Stimulated activated CD4-positive, alpha-beta T cell treated with anti-CD3 and anti-CD28 coated beads, TNF-alpha, amount 100 ng/mL, for 1 hour (primary cell): Measurements from ENCODE around the gene UTF1.

Source experiments
- DNase-seq, 3 donors: peaks; one replicate each; pipeline ENCODE4 v3.0.0-alpha.2; 2020; ENCODE audit warnings: low read depth in 3 of 3, low spot score in 1 of 3

Gene UTF1

GRCh38 chr10:133277993-133278576, 48.1 kb downstream of the UTF1 start:
- no peak for DNase-seq

- DNase-seq = no peak
Measured at GRCh38 chr10:133278577-133279265, 48.7 kb downstream of the UTF1 start.

DNA sequence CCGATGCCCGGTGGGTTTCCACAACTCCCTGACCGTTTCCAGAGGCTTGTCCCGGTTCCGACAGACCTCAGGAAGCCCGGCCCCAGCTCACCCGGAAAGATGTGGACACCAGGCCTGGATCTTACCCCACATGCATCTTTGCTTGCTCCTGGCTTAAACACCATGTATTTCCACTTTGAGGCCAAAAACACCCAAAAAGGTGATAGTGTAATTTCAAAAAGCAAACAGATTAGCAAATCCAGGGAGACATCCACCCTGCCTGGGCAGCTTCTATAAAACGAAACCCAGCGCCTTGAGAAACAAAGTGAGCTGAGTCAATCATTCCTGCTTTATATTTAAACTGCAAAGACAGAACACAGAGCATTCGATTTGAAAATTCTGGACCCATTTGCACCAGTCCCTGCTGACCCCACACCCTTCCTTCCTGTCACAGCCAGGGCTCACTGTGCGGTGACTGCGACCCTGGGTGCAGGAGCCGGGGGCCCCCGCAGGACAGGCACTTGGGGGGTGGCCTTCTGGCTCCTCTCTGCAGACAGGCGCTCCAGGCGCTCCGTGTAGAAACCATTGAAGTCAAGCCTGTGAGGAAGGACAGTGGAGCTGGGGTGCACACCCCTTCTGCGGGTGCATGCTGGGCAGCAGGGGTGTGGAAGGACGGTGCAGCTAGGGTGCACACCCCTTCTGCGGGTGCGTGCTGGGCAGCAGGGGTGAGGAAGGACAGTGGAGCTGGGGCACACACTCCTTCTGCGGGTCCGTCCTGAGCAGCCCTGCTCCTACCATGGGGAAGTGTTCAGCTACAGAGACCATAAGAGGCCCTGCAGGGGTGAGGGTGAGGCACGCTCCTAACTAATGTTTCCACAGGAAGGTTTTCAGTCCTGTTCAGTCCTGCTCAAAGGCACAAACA, 49.6 kb downstream of the UTF1 start:
- DNase-seq = no peak

DNA sequence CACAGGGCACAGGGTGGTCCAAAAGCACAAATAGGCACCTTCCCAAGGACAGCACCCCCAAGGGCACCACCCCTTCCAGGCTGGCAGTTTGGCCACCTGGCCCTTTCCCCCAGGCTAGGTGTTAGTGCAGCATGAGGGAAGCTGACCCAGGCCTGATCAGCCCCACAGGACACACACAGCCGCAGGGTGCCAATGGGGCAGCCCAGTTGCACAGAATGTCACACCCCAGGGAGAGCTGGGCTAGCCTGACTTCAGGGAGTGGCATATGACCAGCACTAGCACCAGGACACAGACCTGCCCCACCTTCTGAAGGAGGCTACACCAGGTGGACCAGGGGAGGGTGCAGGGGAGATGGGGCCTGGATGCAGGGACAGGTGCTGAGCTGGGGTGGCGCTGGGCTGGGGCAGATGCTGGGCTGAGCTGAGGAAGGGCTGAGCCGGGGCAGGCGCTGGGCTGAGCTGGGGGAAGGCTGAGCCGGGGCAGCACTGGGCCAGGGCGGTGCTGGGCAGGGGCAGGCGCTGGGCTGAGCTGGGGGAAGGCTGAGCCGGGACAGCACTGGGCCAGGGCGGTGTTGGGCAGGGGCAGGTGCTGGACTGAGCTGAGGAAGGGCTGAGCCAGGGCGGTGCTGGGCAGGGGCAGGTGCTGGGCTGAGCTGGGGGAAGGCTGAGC, 50.5 kb downstream of the UTF1 start:
- no peak for DNase-seq

- DNase-seq = no peak
Measured at GRCh38 chr10:133281084-133281483, 51.1 kb downstream of the UTF1 start.
